Parathyroid adenoma (tissue), 2 donors: ENCODE measurements around the gene NHLH2.

Experiments
- H2AFZ ChIP-seq: fragments of 300-600 bp; sonication (generic); one replicate; pipeline ENCODE4 v1.7.0; 2017; ENCODE audit warnings: antibody characterized with exemption, mild to moderate bottlenecking
- H3K27ac ChIP-seq: fragments of 300-600 bp; sonication (generic); one replicate; pipeline ENCODE4 v1.7.0; 2017
- H3K27me3 ChIP-seq: fragments of 300-600 bp; sonication (generic); one replicate; pipeline ENCODE4 v1.7.0; 2017; ENCODE audit warnings: low read length; ENCODE audit not compliant: control insufficient read depth, insufficient read depth
- H3K36me3 ChIP-seq: fragments of 300-600 bp; sonication (generic); one replicate; pipeline ENCODE4 v1.7.0; 2017; ENCODE audit warnings: low read length; ENCODE audit not compliant: control insufficient read depth, insufficient read depth
- H3K4me1 ChIP-seq: fragments of 300-600 bp; sonication (generic); one replicate; pipeline ENCODE4 v1.7.0; 2017; ENCODE audit warnings: control low read depth
- H3K4me2 ChIP-seq: fragments of 300-600 bp; sonication (generic); one replicate; pipeline ENCODE4 v1.7.0; 2017; ENCODE audit warnings: low read length
- H3K4me3 ChIP-seq: fragments of 300-600 bp; sonication (generic); one replicate; pipeline ENCODE4 v1.7.0; 2017; ENCODE audit warnings: low read depth, low read length
- H3K79me2 ChIP-seq: fragments of 300-600 bp; sonication (generic); one replicate; pipeline ENCODE4 v1.7.0; 2017; ENCODE audit warnings: control low read depth
- H3K9ac ChIP-seq: fragments of 300-600 bp; sonication (generic); one replicate; pipeline ENCODE4 v1.7.0; 2017; ENCODE audit warnings: mild to moderate bottlenecking
- H3K9me3 ChIP-seq: fragments of 300-600 bp; sonication (generic); one replicate; pipeline ENCODE4 v1.7.0; 2017; ENCODE audit warnings: low read length; ENCODE audit not compliant: control insufficient read depth
- TF ChIP-seq, protein P1 (sequence below): fragments of 300-600 bp; sonication (generic); IDR thresholded peaks from one replicate; pipeline ENCODE4 v1.7.0; 2017; ENCODE audit warnings: antibody characterized with exemption, mild to moderate bottlenecking
- donor health status: primary hyperparathyroidism.

NHLH2 gene

DNA sequence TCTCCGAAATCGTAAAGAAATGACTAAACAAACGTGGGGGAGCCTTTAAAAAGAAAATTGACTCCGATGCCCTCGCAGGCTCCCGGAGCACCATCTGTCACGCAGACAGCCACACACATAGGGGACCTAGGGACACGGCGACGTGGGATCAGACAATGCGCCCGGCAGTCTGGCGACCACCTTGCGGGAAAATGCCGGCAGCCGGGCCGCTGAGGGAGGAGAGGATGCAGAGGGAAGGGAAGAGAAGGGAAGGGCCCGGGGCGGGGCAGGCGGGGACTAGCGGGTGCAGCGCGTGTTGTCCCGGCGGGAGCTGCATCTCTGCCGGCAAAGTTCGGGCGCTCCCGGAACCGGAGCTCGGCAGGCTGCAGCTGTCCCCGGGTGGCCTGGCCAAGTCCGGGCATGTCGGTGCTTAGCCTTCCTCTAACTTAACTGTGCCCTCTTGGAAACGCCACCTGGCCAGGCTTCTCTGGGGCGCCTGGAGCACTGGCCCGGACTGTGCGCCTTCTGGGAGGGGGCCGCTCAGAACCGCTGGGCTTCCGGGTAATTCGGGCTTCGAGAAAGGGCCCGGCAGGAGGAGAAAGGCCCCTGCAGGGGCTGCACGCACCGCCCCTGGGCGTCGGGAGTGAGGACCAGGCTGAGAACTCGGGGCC, 1.8 kb downstream of the NHLH2 start:
- TF ChIP-seq, protein P1, sequence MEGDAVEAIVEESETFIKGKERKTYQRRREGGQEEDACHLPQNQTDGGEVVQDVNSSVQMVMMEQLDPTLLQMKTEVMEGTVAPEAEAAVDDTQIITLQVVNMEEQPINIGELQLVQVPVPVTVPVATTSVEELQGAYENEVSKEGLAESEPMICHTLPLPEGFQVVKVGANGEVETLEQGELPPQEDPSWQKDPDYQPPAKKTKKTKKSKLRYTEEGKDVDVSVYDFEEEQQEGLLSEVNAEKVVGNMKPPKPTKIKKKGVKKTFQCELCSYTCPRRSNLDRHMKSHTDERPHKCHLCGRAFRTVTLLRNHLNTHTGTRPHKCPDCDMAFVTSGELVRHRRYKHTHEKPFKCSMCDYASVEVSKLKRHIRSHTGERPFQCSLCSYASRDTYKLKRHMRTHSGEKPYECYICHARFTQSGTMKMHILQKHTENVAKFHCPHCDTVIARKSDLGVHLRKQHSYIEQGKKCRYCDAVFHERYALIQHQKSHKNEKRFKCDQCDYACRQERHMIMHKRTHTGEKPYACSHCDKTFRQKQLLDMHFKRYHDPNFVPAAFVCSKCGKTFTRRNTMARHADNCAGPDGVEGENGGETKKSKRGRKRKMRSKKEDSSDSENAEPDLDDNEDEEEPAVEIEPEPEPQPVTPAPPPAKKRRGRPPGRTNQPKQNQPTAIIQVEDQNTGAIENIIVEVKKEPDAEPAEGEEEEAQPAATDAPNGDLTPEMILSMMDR, result no peak
- no peak overlapping the region for H3K27ac ChIP-seq
- H3K4me1 ChIP-seq, result no peaks in the 10 kb centered on the region
- H3K9me3 ChIP-seq, result no peaks in the 10 kb centered on the region
- no peaks in the 10 kb centered on the region for H3K36me3 ChIP-seq
- H3K4me3 ChIP-seq, result peak overlapping the region; percentile 19
- H3K27me3 ChIP-seq, result peaks cover 17% of the 10 kb centered on the region
- no peaks in the 10 kb centered on the region for H3K79me2 ChIP-seq
- no peak overlapping the region for H2AFZ ChIP-seq
- peak overlapping the region; percentile 56 for H3K4me2 ChIP-seq
- no peak overlapping the region for H3K9ac ChIP-seq

DNA sequence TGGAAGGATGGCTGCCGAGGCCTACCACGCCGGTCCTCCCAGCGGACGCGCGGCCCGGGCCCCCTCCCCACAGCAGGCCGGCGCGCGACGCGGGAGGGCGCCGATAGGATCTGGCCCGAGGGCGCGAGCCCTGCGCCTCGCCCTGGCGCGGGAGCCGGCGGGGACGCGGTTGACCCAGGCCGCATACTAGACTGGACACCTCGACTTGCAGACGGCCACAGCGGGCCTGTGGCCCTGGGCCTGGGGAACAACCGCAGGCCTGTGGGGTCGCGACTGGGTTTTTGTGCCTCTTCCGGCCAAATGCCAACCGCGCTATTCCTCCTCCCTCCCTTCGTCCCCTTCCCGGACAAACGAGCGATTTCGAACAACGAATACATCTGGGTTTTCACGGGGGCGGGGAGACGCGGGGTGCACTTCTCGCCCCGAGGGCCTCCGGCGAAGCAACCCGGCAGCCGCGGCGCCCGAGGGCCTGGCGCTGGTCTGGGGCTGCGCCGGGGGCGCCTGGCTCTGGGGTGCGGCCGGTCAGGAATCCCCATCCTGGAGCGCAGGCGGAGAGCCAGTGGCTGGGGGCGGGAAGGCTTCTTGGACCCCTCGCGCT, 2.4 kb downstream of the NHLH2 start:
- H3K27me3 ChIP-seq, result peaks cover 17% of the 10 kb centered on the region
- TF ChIP-seq, protein P1, result no peak
- no peaks in the 10 kb centered on the region for H3K36me3 ChIP-seq
- H3K4me3 ChIP-seq, result no peak overlapping the region
- H3K9me3 ChIP-seq, result no peaks in the 10 kb centered on the region
- H3K4me1 ChIP-seq, result no peaks in the 10 kb centered on the region
- H3K27ac ChIP-seq, result no peak overlapping the region
- no peaks in the 10 kb centered on the region for H3K79me2 ChIP-seq
- H3K9ac ChIP-seq, result no peak overlapping the region
- peak overlapping the region; percentile 56 for H3K4me2 ChIP-seq
- H2AFZ ChIP-seq, result no peak overlapping the region

DNA sequence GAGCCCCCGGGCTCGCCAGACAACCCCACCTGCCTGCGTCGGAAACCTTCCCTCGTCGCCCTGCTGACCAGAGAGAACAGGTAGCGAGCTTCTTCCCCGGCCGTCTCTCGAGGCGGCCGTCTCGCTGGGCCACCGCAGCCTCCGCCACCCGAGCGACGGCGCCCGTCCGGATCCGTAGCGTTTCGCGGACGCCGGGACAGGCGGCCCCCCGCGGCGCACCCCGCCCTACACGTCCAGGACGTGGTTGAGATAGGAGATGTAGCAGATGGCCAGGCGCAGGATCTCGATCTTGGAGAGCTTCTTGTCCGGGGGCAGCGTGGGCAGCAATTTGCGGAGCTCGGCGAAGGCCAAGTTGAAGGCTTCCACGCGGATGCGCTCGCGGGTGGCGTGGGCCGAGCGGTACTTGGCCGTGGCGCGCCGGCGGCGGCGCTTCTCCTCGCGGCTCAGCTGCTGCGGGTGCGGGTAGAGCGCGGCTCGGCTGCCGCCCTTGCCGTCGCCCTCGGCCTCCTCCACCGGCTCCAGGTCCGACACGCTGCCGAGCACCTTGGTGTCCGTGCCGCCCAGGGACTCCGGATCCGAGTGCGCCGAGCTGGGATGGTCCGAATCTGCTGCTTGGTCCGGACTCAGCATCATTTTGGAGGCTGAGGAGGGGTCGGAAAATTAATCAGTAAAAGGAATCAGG, 3.0 kb downstream of the NHLH2 start:
- no peak overlapping the region for H3K27ac ChIP-seq
- peak overlapping the region; percentile 56 for H3K4me2 ChIP-seq
- peaks cover 17% of the 10 kb centered on the region for H3K27me3 ChIP-seq
- no peaks in the 10 kb centered on the region for H3K36me3 ChIP-seq
- H2AFZ ChIP-seq, result no peak overlapping the region
- no peaks in the 10 kb centered on the region for H3K79me2 ChIP-seq
- TF ChIP-seq, protein P1, result no peak
- H3K9ac ChIP-seq, result no peak overlapping the region
- H3K4me3 ChIP-seq, result no peak overlapping the region
- no peaks in the 10 kb centered on the region for H3K4me1 ChIP-seq
- no peaks in the 10 kb centered on the region for H3K9me3 ChIP-seq

DNA sequence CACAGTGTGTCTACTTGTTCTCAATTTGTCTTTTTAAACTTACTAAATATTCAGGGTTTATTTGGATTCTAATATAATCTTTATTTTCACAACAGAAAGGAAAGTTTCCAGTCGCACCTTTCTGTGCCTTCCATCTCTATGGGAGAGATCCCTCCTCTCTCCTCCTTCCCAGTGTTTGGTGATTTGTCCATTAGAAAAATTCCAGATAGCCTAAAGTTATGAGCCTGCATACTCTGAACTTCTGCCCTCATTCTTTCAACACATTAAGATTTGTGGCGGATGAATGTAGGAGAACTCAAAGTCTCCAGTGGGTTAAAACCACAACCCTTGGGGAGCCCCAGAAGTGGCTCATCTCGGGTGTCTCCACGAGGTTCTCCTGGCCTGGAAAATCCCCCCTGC, 3.6 kb downstream of the NHLH2 start:
- no peak overlapping the region for H3K27ac ChIP-seq
- H2AFZ ChIP-seq, result no peak overlapping the region
- H3K9ac ChIP-seq, result no peak overlapping the region
- no peaks in the 10 kb centered on the region for H3K79me2 ChIP-seq
- H3K36me3 ChIP-seq, result no peaks in the 10 kb centered on the region
- no peak overlapping the region for H3K4me3 ChIP-seq
- H3K9me3 ChIP-seq, result no peaks in the 10 kb centered on the region
- TF ChIP-seq, protein P1, result no peak
- H3K4me1 ChIP-seq, result no peaks in the 10 kb centered on the region
- H3K4me2 ChIP-seq, result no peak overlapping the region
- peaks cover 17% of the 10 kb centered on the region for H3K27me3 ChIP-seq
